ENCODE results near the gene PDE6B.

PDE6B gene

DNA sequence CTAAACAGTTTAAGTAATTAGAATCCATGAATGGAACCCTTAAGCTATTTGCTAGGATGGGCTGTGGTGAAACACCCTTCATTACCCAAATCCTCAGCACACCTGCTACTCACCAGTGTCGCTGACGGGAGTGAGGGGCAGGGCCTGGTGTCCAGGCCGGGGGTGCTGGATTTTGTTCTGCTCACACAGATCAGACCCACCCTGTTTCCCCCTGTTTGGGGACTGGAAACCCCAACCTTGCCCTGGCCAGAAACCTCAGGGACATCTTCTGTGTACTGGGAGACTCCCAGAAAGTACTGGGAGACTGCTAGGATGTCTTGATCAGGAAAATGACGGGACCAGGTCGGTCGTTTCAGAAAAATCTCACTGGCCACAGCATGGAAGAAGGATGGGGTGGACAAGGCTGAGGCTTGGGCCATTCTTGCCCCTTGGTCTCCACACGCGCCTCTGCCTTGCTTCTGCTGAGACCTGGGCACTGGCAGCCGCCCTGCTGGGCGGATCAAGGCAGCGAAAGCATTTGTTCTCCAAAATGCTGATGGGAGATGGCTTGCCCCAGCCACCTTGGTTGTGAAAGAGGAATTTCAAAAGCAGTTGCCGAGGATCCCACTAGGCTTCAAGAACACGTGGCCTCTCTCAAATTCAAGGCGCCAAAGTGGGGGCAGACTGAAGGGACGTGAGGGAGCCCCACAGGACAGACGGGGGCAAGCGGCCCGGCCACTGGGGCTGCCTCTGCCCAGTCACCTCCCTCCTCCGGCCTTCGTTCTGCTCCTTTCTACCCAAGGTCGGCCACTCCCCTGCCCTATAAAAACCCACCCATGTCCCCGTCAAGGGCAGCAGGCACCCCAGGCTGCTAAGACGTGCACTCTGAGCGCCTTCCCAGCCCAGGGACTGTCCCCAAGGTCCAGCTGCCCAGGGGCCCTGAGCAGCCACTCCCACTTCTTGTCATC, 23.5 kb upstream of the PDE6B start:
- no peak for DNase-seq

DNA sequence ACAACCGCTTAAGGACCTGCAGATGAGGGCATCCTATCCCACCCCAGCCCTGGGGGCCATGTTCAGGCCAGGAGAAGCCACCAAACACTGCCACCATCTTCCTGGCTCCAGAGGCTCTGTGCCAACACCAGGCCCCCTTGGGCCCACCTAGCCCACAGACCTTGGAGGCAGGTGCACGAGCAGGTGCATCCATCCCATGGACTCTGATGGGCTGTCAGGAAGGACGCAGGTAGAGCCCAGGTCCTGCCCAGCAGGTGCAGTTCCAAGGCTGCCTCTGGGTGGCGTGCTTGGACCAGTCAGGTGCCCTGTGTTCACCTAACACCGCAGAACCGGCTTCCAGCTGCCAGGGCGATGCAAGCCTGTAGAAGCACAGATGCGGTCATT, 22.8 kb upstream of the PDE6B start:
- peak in 4 of 6 experiments; percentile 3 to 11 (median 8) for DNase-seq

DNA sequence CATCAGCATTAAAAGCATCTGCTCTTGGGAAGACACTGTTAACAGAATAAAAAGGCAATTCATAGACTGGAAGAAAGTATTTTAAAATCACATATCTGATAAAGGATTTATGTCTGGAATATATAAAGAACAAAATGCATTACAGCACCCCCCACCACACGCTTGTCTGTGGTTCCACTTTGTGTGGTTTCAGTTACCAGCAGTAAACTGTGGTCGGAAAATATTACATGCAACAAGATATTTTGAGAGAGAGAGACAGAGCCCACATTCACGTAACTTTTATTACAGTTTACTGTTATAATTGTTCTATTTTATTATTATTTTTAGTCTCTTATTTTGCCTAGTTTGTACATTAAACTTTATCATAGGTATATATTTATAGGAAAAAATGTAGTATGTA, 21.2 kb upstream of the PDE6B start:
- DNase-seq, result no peak

DNA sequence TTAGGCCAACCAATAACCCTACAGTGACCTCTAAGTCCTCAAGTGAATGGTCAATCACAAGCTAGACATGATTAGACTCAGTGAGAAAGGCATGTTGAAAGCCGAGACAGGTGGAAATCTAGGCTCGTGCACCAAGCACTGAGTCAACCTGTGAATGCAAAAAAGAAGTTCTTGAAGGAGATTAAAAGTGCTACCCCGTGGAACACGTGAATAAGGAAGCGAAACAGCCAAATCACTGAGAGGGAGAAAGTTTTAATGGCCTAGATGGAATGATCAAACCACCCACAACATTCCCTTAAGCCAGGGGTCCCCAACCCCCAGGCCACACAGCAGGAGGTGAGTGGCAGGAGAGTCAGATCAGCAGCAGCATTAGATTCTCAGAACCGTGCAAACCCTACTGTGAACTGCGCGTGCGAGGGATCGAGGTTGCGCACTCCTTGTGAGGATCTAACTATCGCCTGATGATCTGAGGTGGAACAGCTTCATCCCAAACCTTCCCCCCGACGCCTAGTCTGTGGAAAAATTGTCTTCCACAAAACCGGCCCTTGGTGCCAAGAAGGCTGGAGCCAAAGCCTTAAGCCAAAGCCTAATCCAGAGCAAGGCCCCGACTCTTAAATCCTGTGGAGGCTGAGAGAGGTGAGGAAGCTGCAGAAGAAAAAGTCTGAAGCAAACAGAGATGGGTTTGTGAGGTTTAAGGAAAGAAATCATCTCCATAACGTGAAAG, 19.5 kb upstream of the PDE6B start:
- no peak for DNase-seq

DNA sequence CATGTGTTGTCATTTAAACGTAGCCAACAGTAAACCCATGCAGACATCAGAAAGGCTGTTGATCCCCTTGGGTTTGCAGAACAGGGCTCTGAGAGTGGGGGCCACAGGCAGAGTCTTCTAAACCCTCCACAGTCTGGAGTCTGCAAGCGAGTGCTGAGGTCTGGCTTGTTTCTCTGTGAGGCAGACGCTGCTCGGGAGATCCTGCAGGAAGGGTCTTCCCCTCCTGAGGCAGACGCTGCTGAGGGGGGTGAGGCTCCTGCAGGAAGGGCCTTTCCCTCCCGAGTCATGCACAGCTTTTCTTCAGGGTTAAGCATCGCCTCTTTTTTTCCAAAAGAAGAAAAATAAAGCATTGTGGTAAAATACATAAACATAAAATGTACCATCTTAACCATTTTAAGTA, 17.1 kb upstream of the PDE6B start:
- no peak for DNase-seq

DNA sequence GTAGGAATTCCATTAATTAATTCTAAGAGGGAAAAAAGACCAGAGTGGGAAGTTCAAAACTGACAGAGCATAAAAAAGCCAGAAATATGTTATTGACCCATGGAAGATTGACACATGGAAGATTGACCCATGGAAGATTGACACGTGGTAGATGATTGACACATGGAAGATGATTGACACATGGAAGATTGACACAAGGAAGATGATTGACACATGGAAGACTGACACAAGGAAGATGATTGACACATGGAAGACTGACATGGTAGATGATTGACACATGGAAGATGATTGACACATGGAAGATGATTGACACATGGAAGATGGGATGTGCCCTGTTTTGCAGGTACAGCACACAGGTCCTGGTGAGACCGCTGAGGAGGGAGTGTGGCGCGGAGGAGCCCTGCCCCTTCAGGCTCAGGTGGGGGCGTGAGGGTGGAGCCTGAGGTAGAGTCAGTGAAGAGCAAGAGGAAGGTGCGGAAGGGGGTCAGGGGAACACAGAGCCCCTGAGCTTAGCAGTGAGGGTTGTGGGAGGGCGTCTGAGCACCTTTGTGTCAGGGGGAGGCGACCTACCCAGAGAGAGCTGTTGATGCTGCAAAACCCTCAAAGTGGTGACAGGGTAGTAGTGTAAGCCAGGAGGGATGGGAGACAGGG, 15.8 kb upstream of the PDE6B start:
- DNase-seq, result no peak

DNA sequence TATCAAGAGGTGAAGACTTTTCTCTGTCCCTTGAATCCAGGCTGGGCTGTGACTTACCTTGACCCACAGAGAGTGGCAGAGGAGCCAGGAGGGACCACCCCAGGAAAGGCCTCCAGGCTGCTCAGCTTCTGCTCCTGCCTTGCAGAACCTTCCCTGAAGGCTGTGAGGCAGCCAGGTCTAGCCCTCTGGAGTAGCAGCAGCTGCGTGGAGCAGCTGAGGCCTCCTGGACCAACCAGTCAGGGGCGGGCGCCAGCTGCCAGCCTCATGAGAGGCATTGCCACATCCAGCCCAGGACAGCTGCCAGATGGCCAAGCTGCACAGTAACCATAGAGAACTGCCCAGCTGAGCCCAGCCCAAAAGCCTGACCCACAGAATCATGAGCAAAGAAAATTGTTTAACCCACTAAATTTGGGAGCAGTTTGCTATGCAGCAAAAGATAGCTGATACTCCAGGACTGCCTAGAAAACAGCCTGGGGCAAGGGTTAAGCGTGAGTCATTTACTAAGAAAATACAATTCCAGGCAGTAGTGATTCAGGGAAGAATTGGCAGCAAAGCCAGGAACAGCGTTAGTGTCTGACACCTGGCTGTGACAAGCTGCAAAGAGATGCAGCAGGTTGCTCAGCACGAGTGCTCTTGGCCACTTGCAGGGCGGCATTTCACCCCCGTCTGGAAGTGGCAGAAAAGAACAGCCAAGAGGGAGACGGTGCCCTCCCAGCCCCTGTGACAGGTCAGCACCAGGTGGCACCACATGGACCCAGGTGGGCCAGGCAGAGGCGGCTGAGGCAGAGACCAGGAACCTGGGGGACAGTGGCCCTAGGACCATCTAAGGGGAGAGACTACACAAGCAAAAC, 14.7 kb upstream of the PDE6B start:
- DNase-seq, result no peak

DNA sequence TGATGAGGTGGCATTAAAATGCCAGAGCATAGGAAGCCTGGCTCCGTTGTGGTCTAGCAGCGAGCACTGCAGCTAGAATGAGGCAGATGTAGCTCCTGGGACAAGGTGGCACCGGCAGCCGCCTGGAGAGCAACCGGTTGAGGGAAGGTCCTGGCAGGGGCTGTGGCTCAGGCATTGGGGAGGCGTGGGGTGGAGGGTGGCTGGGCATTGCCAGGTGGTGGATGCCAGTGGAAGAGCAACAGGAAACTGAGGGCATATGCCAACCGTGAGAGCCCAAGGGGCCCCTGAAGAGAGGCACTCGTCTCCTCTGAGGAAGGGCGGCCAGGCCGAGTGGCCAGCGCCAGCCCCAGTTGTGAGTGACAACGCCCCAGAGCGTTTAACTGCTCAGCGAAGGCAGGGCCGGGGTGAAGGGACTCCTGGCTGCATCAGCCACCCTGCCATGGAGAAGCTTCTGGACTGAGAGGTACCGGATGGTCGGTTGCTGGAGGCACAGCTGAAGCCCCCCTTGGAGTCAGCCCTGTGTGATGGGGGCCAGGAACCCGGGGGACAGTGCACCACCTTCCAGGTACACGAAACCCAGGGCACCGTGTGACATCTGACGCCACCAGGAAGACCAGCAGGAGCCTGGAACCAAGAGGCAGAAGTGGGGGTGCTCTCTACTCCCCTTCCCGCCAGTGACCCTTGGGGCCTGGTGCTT, 13.2 kb upstream of the PDE6B start:
- DNase-seq, result no peak

DNA sequence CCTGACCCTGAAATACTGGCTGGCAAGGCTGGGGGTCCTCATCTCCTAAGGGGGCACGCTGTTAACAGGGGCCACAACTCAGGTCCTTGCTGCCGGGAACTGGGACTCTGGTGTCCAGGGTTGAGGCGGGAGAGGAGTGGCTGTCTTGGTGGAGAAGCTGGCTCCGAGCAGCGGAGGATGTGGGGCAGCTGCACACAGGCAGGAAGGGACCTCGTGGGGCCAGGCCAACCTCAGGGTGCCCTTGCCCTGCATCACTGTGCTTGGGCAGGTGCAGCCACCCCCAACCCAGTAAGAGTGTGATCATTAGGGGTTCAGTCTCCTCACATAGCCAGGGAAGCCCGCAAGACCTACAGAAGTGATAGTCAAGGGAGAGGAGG, 12.6 kb upstream of the PDE6B start:
- DNase-seq, result no peak

DNA sequence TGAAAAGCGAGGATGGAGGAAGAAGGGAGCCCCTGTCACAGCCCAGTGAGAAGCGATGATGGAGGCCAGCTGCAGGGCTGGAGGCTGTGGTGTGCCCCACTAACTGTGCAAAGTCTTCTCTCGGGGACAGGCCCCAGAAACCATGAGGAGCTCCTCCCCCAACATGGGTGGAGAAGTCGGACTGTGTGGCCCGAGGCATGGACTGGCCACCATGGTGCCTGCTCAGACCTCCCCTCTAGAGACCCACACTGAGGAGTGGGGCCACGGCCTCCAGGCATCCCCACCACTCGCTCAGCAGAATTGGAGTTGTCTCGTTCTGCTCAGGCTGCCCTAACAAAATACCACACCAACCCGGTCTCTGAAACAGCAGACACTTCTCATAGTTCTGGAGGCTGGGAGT, 12.2 kb upstream of the PDE6B start:
- no peak for DNase-seq

DNA sequence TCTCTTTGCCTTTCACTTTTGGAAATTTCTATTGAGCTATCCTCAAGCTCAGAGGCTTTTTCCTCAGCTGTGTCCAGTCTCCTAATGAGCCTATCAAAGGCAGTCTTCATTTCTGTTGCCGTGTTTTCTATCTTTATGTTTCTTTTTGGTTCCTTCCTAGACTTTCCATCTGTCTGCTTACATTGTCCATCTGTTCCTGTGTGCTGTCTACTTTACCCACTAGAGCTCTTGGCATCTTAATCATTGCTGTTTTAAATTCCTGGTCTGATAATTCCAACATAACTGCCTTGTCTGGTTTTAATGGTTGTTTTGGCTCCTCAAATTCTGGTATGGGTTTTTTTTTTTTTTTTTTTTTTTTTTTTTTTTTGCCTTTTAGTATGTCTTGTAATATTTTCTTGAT, 9.3 kb upstream of the PDE6B start:
- no peak for DNase-seq

DNA sequence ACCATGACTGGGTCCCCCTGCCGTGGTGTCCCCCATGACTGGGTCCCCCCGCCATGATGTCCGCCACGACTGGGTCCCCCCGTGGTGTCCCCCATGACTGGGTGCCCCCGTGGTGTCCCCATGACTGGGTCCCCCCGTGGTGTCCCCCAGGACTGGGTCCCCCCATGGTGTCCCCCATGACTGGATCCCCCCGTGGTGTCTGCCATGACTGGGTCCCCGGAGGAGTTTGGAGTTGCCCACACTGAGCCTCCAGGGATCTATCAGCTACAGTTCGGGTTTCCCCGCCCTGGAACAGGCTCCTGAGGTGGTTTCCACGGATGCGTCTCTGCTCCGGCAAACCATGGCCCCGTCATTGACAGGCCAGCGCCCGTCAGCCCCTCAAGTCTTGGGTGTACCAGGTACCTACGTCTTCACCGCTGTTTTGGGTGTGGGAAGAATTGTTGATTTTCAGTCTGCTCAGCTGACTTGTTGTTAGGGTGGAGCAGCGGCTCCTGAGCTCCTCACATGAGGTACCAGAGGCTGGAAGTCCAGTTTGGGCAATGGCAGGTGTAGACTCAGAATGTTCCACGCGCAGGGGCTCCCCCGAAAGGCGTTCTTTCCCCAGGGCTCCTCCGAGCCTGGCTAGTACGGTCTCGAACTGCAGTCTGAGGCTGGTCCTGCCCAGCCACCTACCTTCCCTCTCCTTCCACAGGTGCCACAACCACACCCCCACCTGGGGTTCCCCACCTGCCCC, 8.3 kb upstream of the PDE6B start:
- DNase-seq, result no peak

DNA sequence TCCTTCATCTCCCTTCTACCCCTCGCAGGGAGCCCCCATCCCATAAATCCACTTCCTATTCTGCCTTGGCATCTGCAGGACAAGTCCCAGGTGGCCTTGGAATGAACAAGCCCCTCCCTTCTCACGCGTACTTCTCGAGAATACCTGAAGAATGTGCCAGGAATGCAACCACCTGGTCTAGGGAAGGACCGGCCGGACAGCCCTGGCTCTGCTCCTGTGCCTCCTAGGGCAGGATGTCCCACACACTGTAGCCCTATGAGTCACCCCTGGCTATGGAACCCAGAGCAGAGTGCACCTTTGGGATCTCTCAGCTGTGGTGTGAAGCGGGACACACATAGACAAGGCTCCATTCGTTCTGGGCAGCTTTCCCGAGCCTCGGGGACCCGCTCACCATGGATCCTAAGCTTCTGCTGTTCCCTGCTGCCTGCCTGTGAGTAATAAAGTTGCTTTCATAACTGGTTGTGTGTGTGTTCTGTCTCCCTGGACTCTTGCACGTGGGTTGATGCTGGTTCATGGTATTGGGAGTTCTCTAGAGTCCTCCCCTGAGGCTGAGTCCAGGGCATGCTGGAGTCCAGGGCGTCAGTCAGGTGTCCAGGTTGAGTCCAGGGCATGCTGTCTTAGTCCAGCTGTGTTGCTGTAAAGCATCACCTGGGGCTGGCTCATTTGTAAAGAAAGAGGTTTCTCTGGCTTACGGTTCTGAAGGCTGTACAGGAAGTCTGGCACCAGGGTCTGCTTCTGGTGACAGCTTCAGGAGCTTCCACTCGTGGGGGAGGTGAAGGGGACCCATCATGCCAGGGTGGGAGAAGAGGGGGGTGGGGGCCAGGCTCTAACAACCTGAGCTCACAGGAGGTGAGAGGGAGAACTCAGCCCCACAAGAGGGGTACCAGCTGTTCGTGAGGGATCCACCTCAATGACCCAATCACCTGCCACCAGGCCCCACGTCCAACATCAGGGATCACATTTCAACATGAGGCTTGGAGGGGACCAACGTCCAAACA, 7.4 kb upstream of the PDE6B start:
- DNase-seq, result no peak

DNA sequence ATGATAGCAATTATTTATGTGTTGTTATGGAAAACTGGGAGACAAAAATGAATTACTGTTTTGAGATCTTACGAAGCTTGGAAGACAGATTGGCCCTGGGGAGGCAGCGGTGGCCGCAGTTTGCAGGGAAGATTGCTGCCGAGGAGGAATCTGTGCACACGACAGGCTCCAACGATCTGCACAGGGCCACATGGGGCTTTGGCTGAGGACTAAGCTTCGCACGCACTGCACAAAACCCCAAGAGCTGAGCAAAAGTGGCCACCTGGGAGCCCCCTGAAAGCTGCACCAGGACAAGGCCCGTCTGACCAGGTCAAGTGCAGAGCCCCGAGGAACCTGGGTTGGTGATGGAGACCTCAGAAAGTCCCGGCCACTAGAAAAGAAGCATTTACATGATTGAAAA, 5.2 kb upstream of the PDE6B start:
- DNase-seq, result no peak

DNA sequence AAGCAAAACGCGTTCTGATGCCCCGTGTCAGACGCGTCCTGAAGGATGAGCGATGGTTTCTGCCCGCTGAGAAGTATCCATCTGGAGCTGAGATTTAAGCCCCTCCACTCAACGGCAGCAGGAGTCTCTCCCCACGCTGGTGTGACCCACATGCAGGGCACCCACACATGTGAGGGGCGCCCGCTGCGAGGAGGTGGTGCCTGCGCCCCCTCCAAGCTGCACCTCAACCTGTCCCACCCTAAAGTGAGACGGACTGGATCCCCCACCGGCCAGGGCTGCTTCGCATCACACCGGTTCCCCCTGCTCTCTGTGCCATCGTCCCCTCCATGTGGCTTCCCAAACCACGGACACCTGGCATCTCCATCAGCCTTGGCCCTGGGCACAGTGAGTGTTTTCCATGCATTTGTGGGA, 4.5 kb upstream of the PDE6B start:
- DNase-seq, result no peak

DNA sequence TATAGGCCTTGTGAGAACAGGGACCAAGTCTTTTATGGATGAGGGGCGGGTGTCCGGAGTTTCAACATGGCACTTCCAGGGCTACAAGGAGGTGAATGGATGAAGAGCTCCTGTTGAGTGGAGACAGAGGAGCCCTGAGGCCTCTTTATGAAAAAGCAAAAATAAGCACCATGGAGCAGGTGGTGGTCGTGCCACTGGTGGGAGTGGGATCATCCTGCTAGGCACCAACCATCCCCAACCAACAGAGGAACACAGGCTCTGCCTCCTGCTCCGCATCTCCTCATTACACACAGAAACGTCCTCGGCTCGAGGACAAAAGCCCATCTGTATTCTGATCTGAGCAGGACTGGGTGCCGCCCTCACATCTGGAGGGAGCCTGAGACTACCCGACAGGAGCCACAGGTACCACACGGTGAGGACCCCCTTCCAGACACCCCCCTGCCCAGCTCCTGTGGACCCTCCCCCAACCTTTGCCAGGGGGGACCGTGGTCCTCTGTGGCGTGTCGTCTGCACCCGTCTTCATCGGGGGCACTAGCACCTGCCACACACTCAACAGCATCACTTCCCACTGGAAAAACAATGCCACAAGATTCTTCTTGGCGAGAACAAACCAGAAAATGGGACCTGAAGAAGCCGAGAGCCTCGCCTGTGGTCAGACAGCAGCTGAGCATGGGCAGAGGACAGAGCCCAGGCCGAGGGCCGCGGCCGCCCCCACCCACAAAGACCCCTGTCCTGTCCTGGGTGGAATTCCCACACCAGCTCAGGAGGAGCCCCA, 3.9 kb upstream of the PDE6B start:
- no peak for DNase-seq

DNA sequence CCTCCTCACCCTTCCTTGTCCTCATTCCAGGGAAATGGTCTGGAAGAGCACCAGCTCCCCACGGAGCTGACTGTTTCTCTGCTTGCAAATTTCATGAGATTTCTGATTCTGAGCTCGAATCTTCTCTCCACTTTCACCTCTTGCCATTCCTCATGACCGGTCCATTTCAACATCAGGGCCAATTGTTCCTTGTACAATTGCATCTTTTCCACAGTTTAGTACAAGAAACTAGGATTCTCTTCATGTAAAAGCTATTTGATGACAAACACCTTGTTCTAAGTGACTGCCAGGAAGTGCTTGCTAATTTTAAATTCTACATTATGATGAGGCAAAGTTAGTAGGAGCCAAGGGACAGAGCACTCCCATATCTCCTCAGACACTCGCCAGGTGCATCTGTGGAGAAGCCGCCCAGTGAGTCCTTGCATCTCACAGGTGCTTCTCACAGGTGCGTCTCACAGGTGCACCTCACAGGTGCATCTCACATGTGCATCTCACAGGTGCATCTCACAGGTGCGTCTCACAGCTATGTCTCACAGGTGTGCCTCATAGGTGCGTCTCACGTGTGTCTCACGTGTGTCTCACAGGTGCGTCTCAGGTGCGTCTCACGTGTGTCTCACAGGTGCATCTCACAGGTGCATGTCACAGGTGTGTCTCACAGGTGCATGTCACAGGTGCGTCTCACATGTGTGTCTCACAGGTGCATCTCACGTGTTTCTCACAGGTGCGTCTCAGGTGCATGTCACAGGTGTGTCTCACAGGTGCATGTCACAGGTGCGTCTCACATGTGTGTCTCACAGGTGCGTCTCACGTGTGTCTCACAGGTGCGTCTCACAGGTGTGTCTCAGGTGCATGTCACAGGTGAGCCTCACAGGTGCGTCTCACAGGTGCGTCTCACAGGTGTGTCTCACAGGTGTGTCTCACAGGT, 3.0 kb upstream of the PDE6B start:
- no peak for DNase-seq

Data from stimulated activated naive CD4-positive, alpha-beta T cell (primary cell).